Heart left ventricle (tissue), 13 donors: ENCODE data around the gene DNASE1L1.
A peak's percentile ranks its signal among the peaks of the same experiment; 100 is the strongest.

Source experiments
- POLR2A ChIP-seq, 2 donors: fragments of 450-650 bp; IDR thresholded peaks; one replicate each; pipeline ENCODE4 v1.6.1; 2017; ENCODE audit warnings: antibody characterized with exemption in 2 of 2, mild to moderate bottlenecking in 2 of 2, moderate library complexity in 2 of 2
- TF ChIP-seq, protein P1 (sequence below), 12 donors: fragments of 200-600 bp; sonication (generic) in 4 of 12; IDR thresholded peaks; one replicate each; pipeline versions ENCODE4 v1.5.0 to v1.8.0; 2018 to 2022; ENCODE audit warnings: antibody characterized with exemption in 12 of 12, mild to moderate bottlenecking in 5 of 12
- donor health status: ischemic (EF 13 %, LVEDD 7.1; RV severe dilation, severe dysfunction).
- donor health status: DM: no; HTN: yes; CAD: no.
- donor health status: DM: no; HTN: no; CAD: no.
- donor health status: ischemic (EF 25% LVEDD 6.9; RV normal size, moderate dysfunction).
- donor health status: ischemic (EF 25% LVEDD 5.7; RV mildly dilated, moderate dysfunction).
- donor health status: ischemic (EF 35%, LVEDD 5.7; RV mildly dilated, moderate dysfunction).
- donor health status: nonischemic (EF 11% LVEDD 7.7; RV severe dilation, severe dysfunction).
- donor health status: DM: yes; HTN: yes; CAD: no.
- donor health status: PGD.
- donor health status: ischemic (EF 29% LVEDD 5.4; RV normal size, mild dysfunction).
- donor health status: nonischemic (EF 23%, LVEDD 6.1; RV moderate dilation, normal function).

DNA sequence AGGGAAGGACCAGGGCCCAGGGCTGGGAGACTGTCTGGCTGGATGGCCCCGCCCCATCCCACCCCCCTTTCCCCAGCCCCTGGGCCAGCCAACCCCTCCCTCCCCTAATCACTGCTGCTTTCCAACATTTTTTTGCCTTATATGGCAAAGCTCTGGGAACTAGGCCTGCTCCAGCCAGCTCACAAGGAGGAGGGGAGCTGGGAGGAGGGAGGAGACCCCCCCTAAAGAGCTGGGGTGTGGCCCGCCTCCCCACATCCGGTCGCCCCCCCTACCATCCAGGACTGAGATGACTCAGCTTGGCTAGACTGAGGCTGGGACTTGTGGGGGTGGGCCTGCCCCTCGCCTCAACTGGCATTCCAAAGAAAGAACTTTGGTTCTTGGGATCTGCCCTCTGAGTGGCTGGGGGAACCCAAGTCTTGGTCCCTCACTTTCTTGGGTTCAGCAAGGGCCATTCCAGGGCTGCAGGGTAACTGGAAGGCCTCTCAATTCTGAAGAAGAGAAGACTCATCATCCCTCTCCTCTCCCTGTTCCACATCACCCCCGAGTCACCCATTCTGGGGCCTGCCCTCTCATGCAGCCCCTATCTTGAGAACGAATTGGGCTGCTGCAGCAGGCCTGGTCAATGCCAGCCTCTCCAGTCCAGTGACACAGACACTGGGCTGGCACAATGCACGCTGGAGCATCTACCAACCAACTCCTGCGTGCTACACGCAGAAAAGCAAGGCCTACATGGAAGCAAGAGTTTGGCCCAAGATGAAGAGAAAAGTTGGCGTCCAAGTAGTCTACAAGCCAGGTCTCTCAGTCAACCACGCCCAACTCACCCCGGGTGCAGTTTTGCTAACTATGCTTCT is 39.4 kb downstream of the DNASE1L1 start:
- TF ChIP-seq, protein P1, sequence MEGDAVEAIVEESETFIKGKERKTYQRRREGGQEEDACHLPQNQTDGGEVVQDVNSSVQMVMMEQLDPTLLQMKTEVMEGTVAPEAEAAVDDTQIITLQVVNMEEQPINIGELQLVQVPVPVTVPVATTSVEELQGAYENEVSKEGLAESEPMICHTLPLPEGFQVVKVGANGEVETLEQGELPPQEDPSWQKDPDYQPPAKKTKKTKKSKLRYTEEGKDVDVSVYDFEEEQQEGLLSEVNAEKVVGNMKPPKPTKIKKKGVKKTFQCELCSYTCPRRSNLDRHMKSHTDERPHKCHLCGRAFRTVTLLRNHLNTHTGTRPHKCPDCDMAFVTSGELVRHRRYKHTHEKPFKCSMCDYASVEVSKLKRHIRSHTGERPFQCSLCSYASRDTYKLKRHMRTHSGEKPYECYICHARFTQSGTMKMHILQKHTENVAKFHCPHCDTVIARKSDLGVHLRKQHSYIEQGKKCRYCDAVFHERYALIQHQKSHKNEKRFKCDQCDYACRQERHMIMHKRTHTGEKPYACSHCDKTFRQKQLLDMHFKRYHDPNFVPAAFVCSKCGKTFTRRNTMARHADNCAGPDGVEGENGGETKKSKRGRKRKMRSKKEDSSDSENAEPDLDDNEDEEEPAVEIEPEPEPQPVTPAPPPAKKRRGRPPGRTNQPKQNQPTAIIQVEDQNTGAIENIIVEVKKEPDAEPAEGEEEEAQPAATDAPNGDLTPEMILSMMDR (IDR thresholded peaks at IDR 0.05), result no peak
- peak in 1 of 2 donors; percentile 53 for TF ChIP-seq POLR2A (IDR thresholded peaks at IDR 0.05)
